Stimulated activated CD4-positive, alpha-beta T cell treated with anti-CD3 and anti-CD28 coated beads, Interleukin-2, amount 100 ng/mL, for 4 hours (primary cell): Measurements from ENCODE around the gene FAM83B.
"Not testable (repeated sequence)": the region's sequence is repeated elsewhere in the genome, so short reads cannot be mapped to it uniquely, and the experiment has no call there.

Experiments used
- DNase-seq: peaks from one replicate; pipeline ENCODE4 v3.0.0-alpha.2; 2020; ENCODE audit warnings: low read depth

FAM83B gene

GRCh38 chr6:54846243-54846856 lies at the start of gene FAM83B:
Gene FAM83B, plus strand, starts transcription at chr6:54846771. Its CDS starts 23,476 bp downstream, at chr6:54870247.
- DNase-seq: no peak

GRCh38 chr6:54796918-54797317 lies 49.7 kb upstream of the FAM83B start:
- DNase-seq: not testable (repeated sequence)

- DNase-seq: no peak
Observed at GRCh38 chr6:54800050-54800600, 46.4 kb upstream of the FAM83B start.

- no peak for DNase-seq
Observed at GRCh38 chr6:54801244-54801643, 45.3 kb upstream of the FAM83B start.

- DNase-seq: no peak
Observed at GRCh38 chr6:54801669-54802068, 44.9 kb upstream of the FAM83B start.

- no peak for DNase-seq
Observed at GRCh38 chr6:54802775-54803634, 43.6 kb upstream of the FAM83B start.

- no peak for DNase-seq
Observed at GRCh38 chr6:54805077-54805476, 41.5 kb upstream of the FAM83B start.

- no peak for DNase-seq
Observed at GRCh38 chr6:54810147-54810546, 36.4 kb upstream of the FAM83B start.

- DNase-seq: no peak
Observed at GRCh38 chr6:54813892-54814291, 32.7 kb upstream of the FAM83B start.

GRCh38 chr6:54817236-54817635 lies 29.3 kb upstream of the FAM83B start:
- no peak for DNase-seq

GRCh38 chr6:54817834-54818233 lies 28.7 kb upstream of the FAM83B start:
- DNase-seq: no peak

GRCh38 chr6:54824225-54824624 lies 22.3 kb upstream of the FAM83B start:
- DNase-seq: not testable (repeated sequence)

GRCh38 chr6:54827010-54827409 lies 19.6 kb upstream of the FAM83B start:
- no peak for DNase-seq

- DNase-seq: no peak
Observed at GRCh38 chr6:54830216-54830615, 16.4 kb upstream of the FAM83B start.

GRCh38 chr6:54835176-54835575 lies 11.4 kb upstream of the FAM83B start:
- DNase-seq: no peak

GRCh38 chr6:54846857-54847674 lies 495 bp downstream of the FAM83B start:
- DNase-seq: no peak

- no peak for DNase-seq
Observed at GRCh38 chr6:54847799-54848597, 1.4 kb downstream of the FAM83B start.

- no peak for DNase-seq
Observed at GRCh38 chr6:54850114-54850513, 3.5 kb downstream of the FAM83B start.

- DNase-seq: no peak
Observed at GRCh38 chr6:54856129-54856528, 9.6 kb downstream of the FAM83B start.

GRCh38 chr6:54860132-54860531 lies 13.6 kb downstream of the FAM83B start:
- DNase-seq: no peak

- no peak for DNase-seq
Observed at GRCh38 chr6:54860739-54861138, 14.2 kb downstream of the FAM83B start.
